Left lung (tissue), 10 donors: ENCODE data around the gene KLF13. TPM values are rescaled to one million over a fixed set of nuclear protein-coding genes. Genes with fewer than 3 reads are reported as not detected.

Source experiments
- ATAC-seq: fragments of 200-7000 bp; cut with Tn5 transposase; one replicate; pipeline ENCODE4 v1.9.1; 2020; ENCODE audit warnings: moderate library complexity
- DNase-seq, 4 donors: peaks; one replicate each; pipeline ENCODE4 v3.0.0-alpha.2; 2013 to 2020
- H3K27ac ChIP-seq, 2 donors: fragments of 200-600 bp; sonication (generic) in 1 of 2; one replicate each; pipeline versions ENCODE4 v1.5.0 to v1.8.0; 2020 to 2021
- H3K27me3 ChIP-seq, 2 donors: fragments of 200-600 bp; sonication (generic) in 1 of 2; one replicate each; pipeline versions ENCODE4 v1.5.0 to v1.8.0; 2020 to 2021
- H3K36me3 ChIP-seq, 2 donors: fragments of 200-600 bp; sonication (generic) in 1 of 2; one replicate each; pipeline versions ENCODE4 v1.5.0 to v1.8.0; 2020 to 2021
- H3K4me1 ChIP-seq, 2 donors: fragments of 200-600 bp; one replicate each; pipeline ENCODE4 v1.8.0; 2021
- H3K4me3 ChIP-seq, 2 donors: fragments of 200-600 bp; sonication (generic) in 1 of 2; one replicate each; pipeline versions ENCODE4 v1.5.0 to v1.8.0; 2020 to 2021; ENCODE audit warnings: mild to moderate bottlenecking in 1 of 2
- H3K9me3 ChIP-seq, 2 donors: fragments of 200-600 bp; sonication (generic) in 1 of 2; one replicate each; pipeline versions ENCODE4 v1.5.0 to v1.8.0; 2020 to 2021
- CTCF ChIP-seq, 2 donors: fragments of 200-600 bp; sonication (generic) in 1 of 2; IDR thresholded peaks; one replicate each; pipeline versions ENCODE4 v1.5.0 to v1.8.0; 2021; ENCODE audit warnings: antibody characterized with exemption in 2 of 2
- intact Hi-C, 2 donors: fragments of 100-400 bp; cut with DNase I; formaldehyde crosslinking; loops; one replicate each; pipeline versions ENCODE4 v1.11.2 to v1.14.2; 2022
- polyA plus RNA-seq, 6 donors: library from polyadenylated mRNA; unstranded; fragments of 120-200 nt; gene quantifications; one replicate each; pipeline ENCODE4 v1.2.1, GENCODE V29; 2013; ENCODE audit not compliant: insufficient read length in 6 of 6
- total RNA-seq, 2 donors: library from RNA; stranded (reverse); fragmentation: NEBNext Ultra II Directional; extraction: Animal tissue kit (Norgen Biotek cat#: 25700); gene quantifications; one replicate each; pipeline ENCODE4 v1.2.1, GENCODE V29; 2021
- donor health status: DM: no; HTN: yes; CAD: no.
- donor health status: DM: no; HTN: no; CAD: no.

KLF13 gene
- total and polyA plus RNA-seq, 8 donors = 44.7 to 116 (median 61.4) TPM

DNA sequence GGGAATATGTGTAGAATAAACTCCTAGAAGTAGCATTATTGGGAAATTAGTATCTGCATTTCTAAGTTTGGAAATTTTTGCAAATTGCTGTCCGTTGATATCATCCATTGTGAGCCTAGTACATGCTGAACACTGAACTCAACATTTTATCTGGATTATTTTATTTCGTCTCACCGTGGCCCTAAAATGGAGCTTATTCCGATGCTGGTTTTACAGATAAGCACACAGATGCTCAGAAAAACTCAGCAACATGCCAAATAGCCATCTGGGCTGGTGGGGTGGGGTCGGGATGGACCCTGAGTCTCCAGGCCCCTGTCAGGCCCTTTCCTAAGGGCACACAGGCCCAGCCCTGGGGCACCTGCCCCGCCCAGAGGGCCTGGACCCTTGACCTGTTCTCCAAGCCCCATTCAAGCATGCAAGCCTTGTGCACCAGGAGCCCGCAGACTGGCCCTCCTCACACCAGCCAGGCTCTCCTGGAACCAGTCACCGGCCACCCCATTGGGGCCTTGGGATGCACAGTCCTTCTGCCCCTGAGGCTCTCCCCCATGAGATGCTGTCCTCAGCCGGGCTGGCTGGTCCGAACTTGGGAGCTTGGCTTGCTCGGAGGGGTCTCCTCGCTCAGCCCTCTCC, 20.7 kb upstream of the KLF13 start:
- no peak overlapping the region for H3K4me3 ChIP-seq
- H3K4me1 ChIP-seq = peaks cover 0 to 19% of the 10 kb centered on the region in 2 donors
- H3K9me3 ChIP-seq = no peaks in the 10 kb centered on the region
- H3K27me3 ChIP-seq = peaks cover 0 to 12% of the 10 kb centered on the region in 2 donors
- no peak for TF ChIP-seq CTCF (IDR thresholded peaks at IDR 0.05)
- DNase-seq (peak in 1 of 4 donors; percentile 69), ATAC-seq (no peak)
- no peak overlapping the region for H3K27ac ChIP-seq
- H3K36me3 ChIP-seq = no peaks in the 10 kb centered on the region
- intact Hi-C loops = no loop called here

GRCh38 chr15:31306426-31307269, 20.0 kb upstream of the KLF13 start:
- Histone ChIP-seq H3K27me3 (peaks cover 0 to 12% of the 10 kb centered on the region in 2 donors), H3K27ac (no peak overlapping the region), H3K4me1 (peaks cover 0 to 19% of the 10 kb centered on the region in 2 donors), H3K4me3 (no peak overlapping the region), H3K36me3 (no peaks in the 10 kb centered on the region), H3K9me3 (no peaks in the 10 kb centered on the region)
- intact Hi-C loops = no loop called here
- no peak for ATAC-seq
- no peak for TF ChIP-seq CTCF (IDR thresholded peaks at IDR 0.05)
- peak in 1 of 4 donors; percentile 71 for DNase-seq

DNA sequence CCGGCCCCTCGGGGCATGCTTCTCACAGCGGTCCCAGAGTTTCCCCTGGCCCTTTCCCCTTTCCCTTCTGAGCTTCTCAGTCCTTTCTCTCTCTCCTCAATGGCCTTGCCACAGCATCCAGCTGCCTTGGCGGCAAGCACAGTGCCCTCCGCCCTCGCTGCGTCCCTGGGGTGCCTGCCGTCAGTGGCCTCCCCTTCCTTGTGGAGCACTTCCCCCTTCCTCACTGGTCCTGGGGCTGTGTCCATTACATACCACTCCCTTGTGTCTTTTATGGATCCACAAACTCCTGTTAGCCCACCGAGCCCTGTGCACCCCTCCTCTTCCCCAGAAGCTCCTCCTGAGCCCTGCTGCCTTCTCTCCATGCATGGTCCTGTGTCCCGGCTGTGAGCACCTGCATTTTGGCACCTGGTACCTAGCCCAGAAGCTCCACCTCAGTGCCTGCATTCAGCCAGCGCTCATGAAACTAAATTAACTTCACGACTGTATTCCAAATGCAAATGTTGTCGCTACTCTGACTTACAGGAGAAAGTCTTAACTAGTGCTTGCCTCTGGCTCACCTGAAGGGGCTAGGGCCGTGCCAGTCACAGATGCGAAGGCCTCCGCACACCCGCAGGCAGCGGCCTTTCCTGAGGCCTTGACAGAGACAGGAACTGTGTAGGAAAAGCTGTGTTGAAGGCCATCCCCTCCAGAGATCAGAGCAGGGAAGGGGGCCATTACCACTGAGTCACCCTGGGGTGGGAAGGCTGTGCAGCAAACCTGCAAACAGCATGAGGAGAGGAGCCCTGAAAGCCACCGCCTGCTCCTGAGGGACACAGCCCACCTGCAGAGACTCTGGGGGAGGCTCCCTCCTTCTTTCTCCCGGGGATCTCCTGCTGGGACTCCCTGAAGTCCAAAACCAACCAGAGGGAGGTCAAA, 19.1 kb upstream of the KLF13 start:
- intact Hi-C loops = no loop called here
- DNase-seq = peak in 1 of 4 donors; percentile 73
- TF ChIP-seq CTCF (IDR thresholded peaks at IDR 0.05) = no peak
- H3K9me3 ChIP-seq = no peaks in the 10 kb centered on the region
- H3K27ac ChIP-seq = no peak overlapping the region
- no peaks in the 10 kb centered on the region for H3K36me3 ChIP-seq
- peaks cover 0 to 12% of the 10 kb centered on the region in 2 donors for H3K27me3 ChIP-seq
- H3K4me1 ChIP-seq = peaks cover 0 to 18% of the 10 kb centered on the region in 2 donors
- H3K4me3 ChIP-seq = no peak overlapping the region
- ATAC-seq = no peak

- no peak overlapping the region for H3K27ac ChIP-seq
- no peak for TF ChIP-seq CTCF (IDR thresholded peaks at IDR 0.05)
- no peak for ATAC-seq
- H3K27me3 ChIP-seq = peaks cover 0 to 12% of the 10 kb centered on the region in 2 donors
- H3K4me3 ChIP-seq = no peak overlapping the region
- DNase-seq = no peak
- H3K9me3 ChIP-seq = peaks cover 0 to under 1% of the 10 kb centered on the region in 2 donors
- no peaks in the 10 kb centered on the region for H3K36me3 ChIP-seq
- peaks cover 0 to 11% of the 10 kb centered on the region in 2 donors for H3K4me1 ChIP-seq
- intact Hi-C loops = no loop called here
Measured at GRCh38 chr15:31308185-31308639, 18.4 kb upstream of the KLF13 start.
